ENCODE measurements around the gene CASS4. TPM values are rescaled to one million over a fixed set of nuclear protein-coding genes. Genes with fewer than 3 reads are reported as not detected.

The CASS4 gene
- total RNA-seq, 2 donors from 2014 or later, result 0.52 TPM; not detected in 1

DNA sequence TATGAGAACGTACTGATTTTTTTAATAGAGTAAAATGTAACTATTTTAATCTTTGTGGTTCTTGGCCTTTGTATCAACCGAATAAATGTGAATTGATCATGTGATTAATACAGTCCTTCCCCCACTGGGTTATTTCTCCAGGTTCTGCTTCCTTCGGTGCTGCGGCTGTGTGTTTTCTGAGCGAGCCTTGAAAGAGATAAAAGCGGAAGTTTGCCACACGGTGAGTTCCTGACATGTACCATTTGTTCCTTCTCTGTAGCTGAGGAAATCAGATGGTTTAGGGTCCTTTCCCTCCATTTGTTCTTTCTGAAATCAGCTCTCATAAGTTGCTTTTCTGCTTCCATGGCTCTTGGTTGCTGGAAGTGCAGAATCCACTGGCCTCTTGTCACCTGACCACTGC lies 71.9 kb downstream of the CASS4 start:
- no peaks in the 10 kb centered on the region for H3K27me3 ChIP-seq
- no peak for TF ChIP-seq POLR2A (IDR thresholded peaks at IDR 0.05)
- TF ChIP-seq, protein P1, sequence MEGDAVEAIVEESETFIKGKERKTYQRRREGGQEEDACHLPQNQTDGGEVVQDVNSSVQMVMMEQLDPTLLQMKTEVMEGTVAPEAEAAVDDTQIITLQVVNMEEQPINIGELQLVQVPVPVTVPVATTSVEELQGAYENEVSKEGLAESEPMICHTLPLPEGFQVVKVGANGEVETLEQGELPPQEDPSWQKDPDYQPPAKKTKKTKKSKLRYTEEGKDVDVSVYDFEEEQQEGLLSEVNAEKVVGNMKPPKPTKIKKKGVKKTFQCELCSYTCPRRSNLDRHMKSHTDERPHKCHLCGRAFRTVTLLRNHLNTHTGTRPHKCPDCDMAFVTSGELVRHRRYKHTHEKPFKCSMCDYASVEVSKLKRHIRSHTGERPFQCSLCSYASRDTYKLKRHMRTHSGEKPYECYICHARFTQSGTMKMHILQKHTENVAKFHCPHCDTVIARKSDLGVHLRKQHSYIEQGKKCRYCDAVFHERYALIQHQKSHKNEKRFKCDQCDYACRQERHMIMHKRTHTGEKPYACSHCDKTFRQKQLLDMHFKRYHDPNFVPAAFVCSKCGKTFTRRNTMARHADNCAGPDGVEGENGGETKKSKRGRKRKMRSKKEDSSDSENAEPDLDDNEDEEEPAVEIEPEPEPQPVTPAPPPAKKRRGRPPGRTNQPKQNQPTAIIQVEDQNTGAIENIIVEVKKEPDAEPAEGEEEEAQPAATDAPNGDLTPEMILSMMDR (IDR thresholded peaks at IDR 0.05), result no peak
- H3K4me1 ChIP-seq, result no peaks in the 10 kb centered on the region
- WGBS, 2 donors, result 78 to 85% methylated on average over 7 of the region's 7 CpGs
- H3K9me3 ChIP-seq, result no peaks in the 10 kb centered on the region
- ATAC-seq (no peak), DNase-seq (peak in 1 of 4 donors; percentile 18)
- no peak overlapping the region for H3K27ac ChIP-seq
- no peak overlapping the region for H3K4me3 ChIP-seq
- intact Hi-C loops (cut with DNase I), result no loop called here
- peaks cover 6 to 36% of the 10 kb centered on the region in 2 donors for H3K36me3 ChIP-seq (replicated peaks in 1 of 2; ENCODE audit: insufficient read depth in 1 of 2, low read depth in 2 of 2)

DNA sequence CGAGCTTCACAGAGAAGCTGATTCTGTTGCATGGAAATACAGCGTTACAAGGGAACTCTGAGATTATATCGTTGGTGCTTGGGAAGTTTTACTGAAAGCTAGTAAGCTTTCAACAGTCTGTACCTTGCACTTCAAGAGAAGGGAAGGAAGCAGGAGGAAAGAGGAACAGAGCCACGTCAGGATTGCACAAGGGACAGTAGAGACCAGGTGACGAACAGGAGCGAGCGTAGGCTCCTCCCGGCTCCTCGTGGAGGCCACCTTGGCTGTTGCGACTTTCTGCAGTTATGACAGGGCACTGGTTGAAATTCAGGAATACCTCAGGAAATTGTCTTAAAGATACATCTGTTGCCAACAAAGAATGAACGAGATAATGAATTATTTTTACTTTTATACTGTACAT lies 75.2 kb downstream of the CASS4 start:
- Histone ChIP-seq H3K9me3 (no peaks in the 10 kb centered on the region), H3K27me3 (no peaks in the 10 kb centered on the region), H3K4me3 (no peak overlapping the region), H3K27ac (no peak overlapping the region), H3K36me3 (replicated peaks in 1 of 2; ENCODE audit: insufficient read depth in 1 of 2, low read depth in 2 of 2) (peaks cover 0 to 27% of the 10 kb centered on the region in 2 donors), H3K4me1 (no peaks in the 10 kb centered on the region)
- 83 to 90% methylated on average over 11 of the region's 11 CpGs for WGBS, 2 donors
- intact Hi-C loops (cut with DNase I), result no loop called here
- ATAC-seq, result no peak
- TF ChIP-seq POLR2A (IDR thresholded peaks at IDR 0.05), result no peak
- TF ChIP-seq, protein P1 (IDR thresholded peaks at IDR 0.05), result no peak
- peak in 1 of 4 donors; percentile 21 for DNase-seq

DNA sequence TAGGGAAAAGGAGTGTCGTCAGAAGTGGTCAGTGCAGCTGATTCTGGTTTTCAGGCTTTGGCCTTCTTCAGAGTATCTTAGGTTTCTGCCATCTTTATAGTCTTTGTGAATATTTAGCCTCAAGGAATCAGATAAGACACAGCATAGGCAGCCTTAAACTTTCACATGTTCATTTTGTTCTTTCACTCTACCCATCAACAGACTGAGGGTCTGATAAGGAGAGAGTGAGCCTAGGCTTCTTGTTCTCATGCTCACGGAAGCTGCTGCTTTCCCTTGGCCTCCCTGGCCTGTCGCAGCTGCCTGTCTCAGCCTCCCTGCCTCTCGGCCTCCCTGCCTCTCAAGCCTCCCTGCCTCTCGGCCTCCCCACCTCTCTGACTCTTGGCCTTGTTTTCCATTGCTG lies 76.5 kb downstream of the CASS4 start:
- Histone ChIP-seq H3K4me1 (no peaks in the 10 kb centered on the region), H3K27me3 (no peaks in the 10 kb centered on the region), H3K27ac (no peak overlapping the region), H3K36me3 (replicated peaks in 1 of 2; ENCODE audit: insufficient read depth in 1 of 2, low read depth in 2 of 2) (peaks cover 0 to 28% of the 10 kb centered on the region in 2 donors), H3K4me3 (no peak overlapping the region), H3K9me3 (no peaks in the 10 kb centered on the region)
- no peak for TF ChIP-seq POLR2A (IDR thresholded peaks at IDR 0.05)
- TF ChIP-seq, protein P1 (IDR thresholded peaks at IDR 0.05), result no peak
- ATAC-seq (no peak), DNase-seq (no peak)
- intact Hi-C loops (cut with DNase I), result no loop called here
- 92% methylated on average over 5 of the region's 5 CpGs for WGBS, 2 donors

DNA sequence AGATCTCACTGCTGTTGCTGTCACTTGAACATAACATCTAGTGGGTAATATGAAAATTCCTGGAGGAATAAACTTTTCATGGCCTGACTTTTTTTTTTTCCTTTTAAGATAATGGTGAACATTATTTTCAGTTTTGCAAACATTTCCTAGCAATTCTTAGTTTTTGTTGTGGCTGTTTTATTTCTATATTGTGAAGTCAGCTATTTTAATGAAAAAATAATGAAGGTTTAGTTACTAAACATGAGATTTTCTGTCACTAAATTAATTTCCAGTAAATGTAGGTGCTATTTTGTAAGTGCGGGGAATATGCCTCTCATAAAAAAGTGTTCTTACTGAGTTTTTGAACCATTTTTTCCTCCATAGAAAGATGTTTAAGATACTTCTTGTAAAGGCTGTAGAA lies 89.1 kb downstream of the CASS4 start:
- Histone ChIP-seq H3K36me3 (replicated peaks in 1 of 2; ENCODE audit: insufficient read depth in 1 of 2, low read depth in 2 of 2) (peaks cover 0 to 2% of the 10 kb centered on the region in 2 donors), H3K4me1 (no peaks in the 10 kb centered on the region), H3K4me3 (no peak overlapping the region), H3K9me3 (no peaks in the 10 kb centered on the region), H3K27me3 (no peaks in the 10 kb centered on the region), H3K27ac (no peak overlapping the region)
- ATAC-seq (no peak), DNase-seq (no peak)
- intact Hi-C loops (cut with DNase I), result no loop called here
- TF ChIP-seq POLR2A (IDR thresholded peaks at IDR 0.05), result no peak
- TF ChIP-seq, protein P1 (IDR thresholded peaks at IDR 0.05), result no peak
- 95 to 97% methylated on average over 1 of the region's 1 CpG for WGBS, 2 donors

DNA sequence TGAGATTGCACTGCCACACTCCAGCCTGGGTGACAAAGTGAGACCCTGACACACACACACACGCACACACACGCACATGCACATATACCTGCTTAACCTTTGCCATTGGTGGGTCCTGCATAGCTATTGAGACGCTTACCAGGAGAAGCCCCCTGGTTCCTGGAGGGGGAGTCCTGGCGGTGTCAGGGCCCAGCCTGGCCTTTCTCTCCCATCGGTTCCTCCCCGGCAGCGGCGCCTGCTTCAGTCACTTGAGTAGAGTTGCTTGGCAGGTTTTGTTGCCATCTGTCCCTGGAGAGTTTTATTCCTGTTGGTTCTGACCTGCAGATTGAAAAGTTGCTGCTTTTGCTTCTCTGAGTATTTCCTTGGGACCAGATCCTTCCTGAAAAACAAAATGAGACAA lies 91.9 kb downstream of the CASS4 start:
- TF ChIP-seq, protein P1 (IDR thresholded peaks at IDR 0.05), result no peak
- no peak for TF ChIP-seq POLR2A (IDR thresholded peaks at IDR 0.05)
- no peak overlapping the region for H3K27ac ChIP-seq
- intact Hi-C loops (cut with DNase I), result no loop called here
- H3K4me1 ChIP-seq, result no peaks in the 10 kb centered on the region
- no peak for DNase-seq
- no peaks in the 10 kb centered on the region for H3K9me3 ChIP-seq
- H3K36me3 ChIP-seq (replicated peaks in 1 of 2; ENCODE audit: insufficient read depth in 1 of 2, low read depth in 2 of 2), result no peaks in the 10 kb centered on the region
- H3K27me3 ChIP-seq, result no peaks in the 10 kb centered on the region
- 90 to 92% methylated on average over 7 to 8 of the region's 8 CpGs for WGBS, 2 donors
- no peak for ATAC-seq
- H3K4me3 ChIP-seq, result no peak overlapping the region
